HepG2 (cell line): ENCODE data around the gene CSMD2. TPM values are rescaled to one million over a fixed set of nuclear protein-coding genes. Genes with fewer than 3 reads are reported as not detected.

Experiments used
- ATAC-seq: fragments of 200-7000 bp; cut with Tn5 transposase; 3 replicates; pipeline ENCODE4 v1.9.1; 2020; ENCODE audit warnings: mild to moderate bottlenecking, moderate library complexity
- BruUV-seq: library from RNA; stranded (reverse); fragments of 400-500 nt; replicated peaks from 2 replicates; lab custom pipeline; 2021; lab: Mats Ljungman, UMichigan
- CTCF ChIA-PET: fragments of 300-600 bp; formaldehyde crosslinking; extraction: SDS; loops from one replicate; lab custom pipeline; 2021; ENCODE audit warnings: low total read pairs, inconsistent platforms, low intra/inter-chr PET ratio; lab: Yijun Ruan, JAX
- POLR2A ChIA-PET: fragments of 350-600 bp; sonication (Branson Sonifier 250); formaldehyde crosslinking; loops from one replicate; lab custom pipeline; 2020; ENCODE audit warnings: antibody characterized with exemption, inconsistent platforms; lab: Yijun Ruan, JAX
- DNase-seq: peaks from one replicate; pipeline ENCODE4 v3.0.0-alpha.2; 2015; ENCODE audit warnings: low spot score
- FAIRE-seq: peaks from 3 replicates; lab custom pipeline; 2011; peaks lifted over from hg19 to GRCh38; lab: Jason Lieb, UNC
- H2AFZ ChIP-seq: one replicate; pipeline ENCODE4 v1.6.1; 2011; ENCODE audit warnings: low read length, inconsistent platforms
- H3K27ac ChIP-seq: fragments of 300-600 bp; 3 replicates; pipeline ENCODE4 v1.8.0; 2011; ENCODE audit warnings: mixed run types, mild to moderate bottlenecking, mixed read lengths, low read length, inconsistent platforms; ENCODE audit not compliant: insufficient read depth; ENCODE audit errors: extremely low read length
- H3K27me3 ChIP-seq, 2 experiments: fragments of 200-600 bp in 1 of 2; 2 replicates in 1 of 2; 3 replicates in 1 of 2; pipeline versions ENCODE4 v1.6.0 to v1.8.0; 2011; ENCODE audit warnings: low read length in 2 of 2, mild to moderate bottlenecking in 2 of 2, moderate library complexity in 2 of 2, inconsistent platforms in 1 of 2; ENCODE audit not compliant: insufficient read depth in 2 of 2, control insufficient read depth in 1 of 2
- H3K36me3 ChIP-seq, 2 experiments: fragments of 200-600 bp in 1 of 2; replicated peaks in 1 of 2; 2 replicates in 1 of 2; 3 replicates in 1 of 2; pipeline versions ENCODE4 v1.5.1 to v1.8.0; 2011; ENCODE audit warnings: low read length in 2 of 2, inconsistent platforms in 1 of 2; ENCODE audit not compliant: insufficient read depth in 2 of 2, control insufficient read depth in 1 of 2
- H3K4me1 ChIP-seq: 2 replicates; pipeline ENCODE4 v1.5.1; 2012; ENCODE audit warnings: low read length, inconsistent platforms; ENCODE audit not compliant: insufficient read depth
- H3K4me2 ChIP-seq: 2 replicates; pipeline ENCODE4 v1.6.0; 2011; ENCODE audit warnings: low read depth, low read length, inconsistent platforms
- H3K4me3 ChIP-seq, 3 experiments: fragments of 200-600 bp in 1 of 3; sonication (generic), shearing (Covaris generic) in 1 of 3; replicated peaks in 1 of 3; 2 replicates each; pipeline ENCODE4 v1.5.1; 2011 to 2016; ENCODE audit warnings: low read length in 3 of 3, inconsistent platforms in 2 of 3, low read depth in 2 of 3, mild to moderate bottlenecking in 2 of 3, control low read depth in 1 of 3, mixed read lengths in 1 of 3; ENCODE audit not compliant: insufficient read depth in 1 of 3
- H3K79me2 ChIP-seq: one replicate; pipeline ENCODE4 v1.6.1; 2011; ENCODE audit warnings: low read length, inconsistent platforms; ENCODE audit not compliant: insufficient read depth
- H3K9ac ChIP-seq: 2 replicates; pipeline ENCODE4 v1.6.0; 2011; ENCODE audit warnings: mild to moderate bottlenecking, low read depth, low read length, inconsistent platforms; ENCODE audit not compliant: insufficient read depth
- H3K9me3 ChIP-seq: 2 replicates; pipeline ENCODE4 v1.5.1; 2012; ENCODE audit warnings: mild to moderate bottlenecking, low read length
- H4K20me1 ChIP-seq: 2 replicates; pipeline ENCODE4 v1.6.0; 2011; ENCODE audit warnings: inconsistent platforms, mild to moderate bottlenecking, low read length, moderate library complexity; ENCODE audit not compliant: insufficient read depth
- HNRNPK ChIP-seq: fragments of 200-400 bp; formaldehyde crosslinking; IDR thresholded peaks from 2 replicates; pipeline ENCODE4 v1.6.1; 2018; ENCODE audit warnings: low read length, low read depth, moderate library complexity, mild to moderate bottlenecking; ENCODE audit not compliant: poor library complexity, severe bottlenecking
- MLLT10 ChIP-seq: sonication (generic); formaldehyde crosslinking; IDR thresholded peaks from 2 replicates; pipeline ENCODE4 v1.4.0; 2020; ENCODE audit warnings: missing genetic modification reagents
- WGBS: methylation state at CpG from one replicate; pipeline ENCODE4 v1.1.6; 2017; ENCODE audit warnings: low lambda C conversion rate; 5-methylcytosine and 5-hydroxymethylcytosine counted together
- in situ Hi-C: cut with HindIII; loops from 2 replicates; pipeline ENCODE4 v1.10.0; 2017; ENCODE audit warnings: low pct_unique_long_range_greater_than_20kb; ENCODE audit not compliant: extremely low pct_ligation_motif_present
- intact Hi-C: fragments of 100-400 bp; cut with micrococcal nuclease; formaldehyde crosslinking; loops from one replicate; pipeline ENCODE4 v1.10.0; 2022; ENCODE audit not compliant: unreplicated experiment
- polyA plus RNA-seq, 8 experiments: library from polyadenylated mRNA; depleted of rRNA in 3 of 8; stranded (reverse) in 7 of 8; unstranded in 1 of 8; fragments of >200 nt; fragmentation: Illumina TruSeq in 4 of 8; extraction: Trizol in 4 of 8; gene quantifications; 2 replicates each; pipeline versions ENCODE4 v1.2.1 to v1.2.3, GENCODE V29; 2011 to 2016; ENCODE audit warnings: low read depth in 4 of 8, missing spikeins in 1 of 8, mixed read lengths in 1 of 8; ENCODE audit not compliant: insufficient read depth in 1 of 8
- total RNA-seq, 5 experiments: library from RNA; depleted of rRNA; stranded (reverse); fragments of >200 nt; fragmentation: Illumina TruSeq; extraction: Trizol; gene quantifications; 2 replicates each; pipeline ENCODE4 v1.2.3, GENCODE V29; 2016; ENCODE audit warnings: low read depth in 1 of 5
- TF ChIP-seq, protein P1 (sequence below): IDR thresholded peaks from 2 replicates; pipeline ENCODE4 v1.6.1; 2012; ENCODE audit warnings: low read length, improper control_type of control experiment

CSMD2 gene
- total and polyA plus RNA-seq, 2 of the 13 experiments (the other 11 are each of a cell fraction or from before 2014, with no cell fraction given) = not detected

DNA sequence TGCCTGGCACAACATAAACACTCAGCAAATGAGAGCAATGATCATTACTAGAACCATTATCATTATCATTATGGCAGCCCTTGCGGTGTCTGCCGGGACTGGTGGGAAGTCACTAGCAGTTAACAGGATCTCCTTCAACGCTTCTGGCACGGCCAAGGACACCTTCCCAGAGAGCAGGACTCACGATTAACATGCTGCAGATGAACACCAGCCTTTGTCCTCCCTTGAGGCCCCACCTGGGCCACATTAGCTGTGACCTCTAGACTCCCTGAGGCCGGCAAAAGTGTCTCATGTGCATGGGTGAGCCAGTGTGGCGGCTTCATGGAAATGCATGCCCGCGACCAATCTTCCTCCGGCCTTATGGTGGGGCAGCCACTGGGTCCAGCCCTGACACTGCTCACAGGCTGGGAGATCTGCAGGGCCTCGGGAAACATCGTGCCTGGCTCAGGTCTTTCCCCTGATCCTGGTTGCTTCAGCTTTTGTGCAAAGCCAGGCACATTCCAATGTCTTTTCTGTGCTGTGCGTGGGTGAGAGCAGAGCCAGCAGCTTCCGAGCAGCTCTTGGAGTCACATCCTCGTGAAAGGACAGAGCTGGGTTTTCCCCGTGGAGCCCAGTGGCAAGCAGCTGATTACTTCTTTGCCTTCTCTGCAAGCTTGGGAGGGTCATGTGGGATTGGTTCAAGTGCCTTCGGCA is 193.9 kb downstream of the CSMD2 start:
- no peak for FAIRE-seq
- ChIA-PET CTCF (no interaction called here), POLR2A (no interaction called here)
- H3K9ac ChIP-seq = no peak overlapping the region
- H3K79me2 ChIP-seq = no peaks in the 10 kb centered on the region
- intact Hi-C loops = no loop called here
- 46% methylated on average over 11 of the region's 17 CpGs for WGBS
- TF ChIP-seq MLLT10 (CRISPR knock-in tag) (no peak), HNRNPK (no peak)
- TF ChIP-seq, protein P1, sequence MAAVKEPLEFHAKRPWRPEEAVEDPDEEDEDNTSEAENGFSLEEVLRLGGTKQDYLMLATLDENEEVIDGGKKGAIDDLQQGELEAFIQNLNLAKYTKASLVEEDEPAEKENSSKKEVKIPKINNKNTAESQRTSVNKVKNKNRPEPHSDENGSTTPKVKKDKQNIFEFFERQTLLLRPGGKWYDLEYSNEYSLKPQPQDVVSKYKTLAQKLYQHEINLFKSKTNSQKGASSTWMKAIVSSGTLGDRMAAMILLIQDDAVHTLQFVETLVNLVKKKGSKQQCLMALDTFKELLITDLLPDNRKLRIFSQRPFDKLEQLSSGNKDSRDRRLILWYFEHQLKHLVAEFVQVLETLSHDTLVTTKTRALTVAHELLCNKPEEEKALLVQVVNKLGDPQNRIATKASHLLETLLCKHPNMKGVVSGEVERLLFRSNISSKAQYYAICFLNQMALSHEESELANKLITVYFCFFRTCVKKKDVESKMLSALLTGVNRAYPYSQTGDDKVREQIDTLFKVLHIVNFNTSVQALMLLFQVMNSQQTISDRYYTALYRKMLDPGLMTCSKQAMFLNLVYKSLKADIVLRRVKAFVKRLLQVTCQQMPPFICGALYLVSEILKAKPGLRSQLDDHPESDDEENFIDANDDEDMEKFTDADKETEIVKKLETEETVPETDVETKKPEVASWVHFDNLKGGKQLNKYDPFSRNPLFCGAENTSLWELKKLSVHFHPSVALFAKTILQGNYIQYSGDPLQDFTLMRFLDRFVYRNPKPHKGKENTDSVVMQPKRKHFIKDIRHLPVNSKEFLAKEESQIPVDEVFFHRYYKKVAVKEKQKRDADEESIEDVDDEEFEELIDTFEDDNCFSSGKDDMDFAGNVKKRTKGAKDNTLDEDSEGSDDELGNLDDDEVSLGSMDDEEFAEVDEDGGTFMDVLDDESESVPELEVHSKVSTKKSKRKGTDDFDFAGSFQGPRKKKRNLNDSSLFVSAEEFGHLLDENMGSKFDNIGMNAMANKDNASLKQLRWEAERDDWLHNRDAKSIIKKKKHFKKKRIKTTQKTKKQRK = no peak
- no TSS peak for BruUV-seq
- H3K4me1 ChIP-seq = no peaks in the 10 kb centered on the region
- in situ Hi-C loops = no loop called here
- H3K36me3 ChIP-seq = no peaks in the 10 kb centered on the region
- no peak for DNase-seq
- no peak overlapping the region for H3K27ac ChIP-seq
- H3K27me3 ChIP-seq = no peaks in the 10 kb centered on the region; a peak in 1 of 5 replicates
- no peak for ATAC-seq
- no peaks in the 10 kb centered on the region for H3K9me3 ChIP-seq
- H4K20me1 ChIP-seq = no peaks in the 10 kb centered on the region
- no peak overlapping the region for H2AFZ ChIP-seq
- H3K4me3 ChIP-seq = no peak overlapping the region
- H3K4me2 ChIP-seq = no peak overlapping the region
